NB4 (cell line): ENCODE data around the gene CLCF1.

Source experiments
- DNase-seq: peaks from one replicate; pipeline ENCODE4 v3.0.0; 2010; ENCODE audit warnings: low read depth
- H3K4me3 ChIP-seq: one replicate; pipeline ENCODE4 v1.5.1; 2011; ENCODE audit warnings: mild to moderate bottlenecking, low read depth, low read length, moderate library complexity
- MYC ChIP-seq: IDR thresholded peaks from 2 replicates; pipeline ENCODE4 v1.6.1; 2011; ENCODE audit warnings: low read depth, low read length
- POLR2A ChIP-seq: IDR thresholded peaks from 2 replicates; pipeline ENCODE4 v1.6.1; 2011; ENCODE audit warnings: mild to moderate bottlenecking; ENCODE audit not compliant: insufficient read length; ENCODE audit errors: extremely low read depth
- TF ChIP-seq, protein P1 (sequence below): IDR thresholded peaks from one replicate; pipeline ENCODE4 v1.5.1; 2012; ENCODE audit warnings: low read depth, low read length
- TF ChIP-seq, protein P2 (sequence below): IDR thresholded peaks from 2 replicates; pipeline ENCODE4 v1.6.1; 2011; ENCODE audit warnings: low read depth, low read length

CLCF1 gene

DNA sequence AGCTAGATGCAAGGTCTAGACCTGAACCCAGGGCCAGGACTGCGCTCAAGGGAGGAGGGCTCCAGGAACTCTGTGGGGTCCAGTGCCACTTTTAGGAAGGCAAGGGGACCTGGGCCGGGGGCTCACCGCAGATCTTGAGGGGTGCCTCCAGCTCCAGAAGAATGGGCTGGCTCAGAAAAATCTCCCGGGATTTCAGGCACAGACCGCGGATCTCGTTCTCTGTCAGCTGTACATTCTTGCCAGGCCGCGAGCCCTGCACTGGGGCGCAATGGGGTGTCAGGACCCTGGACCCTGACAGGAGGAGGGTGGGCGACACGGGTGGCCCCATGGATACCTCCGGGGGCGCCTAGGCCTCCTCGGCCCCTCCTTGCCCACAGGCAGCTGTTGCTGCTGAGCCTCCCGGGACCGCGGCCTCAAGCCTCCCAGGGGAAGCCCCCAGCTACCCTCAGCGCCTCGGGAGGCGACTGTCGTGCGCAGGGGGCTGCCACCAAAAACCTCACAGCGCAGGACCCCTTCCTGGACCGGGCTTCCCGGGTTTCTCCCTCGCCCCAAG, 27.6 kb upstream of the CLCF1 start:
- DNase-seq: no peak
- TF ChIP-seq, protein P1, sequence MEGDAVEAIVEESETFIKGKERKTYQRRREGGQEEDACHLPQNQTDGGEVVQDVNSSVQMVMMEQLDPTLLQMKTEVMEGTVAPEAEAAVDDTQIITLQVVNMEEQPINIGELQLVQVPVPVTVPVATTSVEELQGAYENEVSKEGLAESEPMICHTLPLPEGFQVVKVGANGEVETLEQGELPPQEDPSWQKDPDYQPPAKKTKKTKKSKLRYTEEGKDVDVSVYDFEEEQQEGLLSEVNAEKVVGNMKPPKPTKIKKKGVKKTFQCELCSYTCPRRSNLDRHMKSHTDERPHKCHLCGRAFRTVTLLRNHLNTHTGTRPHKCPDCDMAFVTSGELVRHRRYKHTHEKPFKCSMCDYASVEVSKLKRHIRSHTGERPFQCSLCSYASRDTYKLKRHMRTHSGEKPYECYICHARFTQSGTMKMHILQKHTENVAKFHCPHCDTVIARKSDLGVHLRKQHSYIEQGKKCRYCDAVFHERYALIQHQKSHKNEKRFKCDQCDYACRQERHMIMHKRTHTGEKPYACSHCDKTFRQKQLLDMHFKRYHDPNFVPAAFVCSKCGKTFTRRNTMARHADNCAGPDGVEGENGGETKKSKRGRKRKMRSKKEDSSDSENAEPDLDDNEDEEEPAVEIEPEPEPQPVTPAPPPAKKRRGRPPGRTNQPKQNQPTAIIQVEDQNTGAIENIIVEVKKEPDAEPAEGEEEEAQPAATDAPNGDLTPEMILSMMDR: no peak
- no peak for TF ChIP-seq MYC
- TF ChIP-seq POLR2A: no peak
- TF ChIP-seq, protein P2, sequence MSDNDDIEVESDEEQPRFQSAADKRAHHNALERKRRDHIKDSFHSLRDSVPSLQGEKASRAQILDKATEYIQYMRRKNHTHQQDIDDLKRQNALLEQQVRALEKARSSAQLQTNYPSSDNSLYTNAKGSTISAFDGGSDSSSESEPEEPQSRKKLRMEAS: no peak

DNA sequence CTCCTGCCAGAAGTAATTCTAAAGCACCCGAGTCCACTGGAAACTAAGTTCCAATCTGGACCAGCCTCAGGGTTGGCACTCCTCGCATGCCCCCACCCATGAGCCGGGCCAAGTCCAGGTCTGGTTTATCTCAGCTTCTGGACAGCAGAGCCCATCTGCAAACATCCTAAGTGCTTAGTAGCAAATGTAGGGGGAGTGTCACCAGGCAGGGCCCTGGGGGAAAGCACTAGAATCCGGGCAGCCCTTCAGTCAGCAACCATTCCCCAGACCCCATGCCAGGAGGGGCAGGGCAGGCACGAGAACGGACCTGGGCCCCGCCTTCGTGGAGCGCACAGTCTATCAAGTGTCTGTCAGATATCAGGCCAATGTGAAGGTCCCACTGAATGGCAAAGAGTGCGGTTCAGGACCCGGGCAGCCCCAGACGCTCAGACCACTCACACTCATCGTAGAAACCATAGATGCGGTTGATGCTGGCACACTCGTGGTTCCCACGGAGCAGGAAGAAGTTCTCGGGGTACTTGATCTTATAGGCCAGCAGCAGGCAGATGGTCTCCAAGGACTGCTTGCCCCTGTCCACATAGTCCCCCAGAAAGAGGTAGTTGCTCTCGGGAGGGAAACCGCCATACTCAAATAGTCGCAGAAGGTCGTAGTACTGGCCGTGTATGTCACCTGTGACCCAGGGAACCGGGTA, 27.0 kb upstream of the CLCF1 start:
- DNase-seq: peak; percentile 58
- TF ChIP-seq, protein P2: no peak
- TF ChIP-seq, protein P1: no peak
- TF ChIP-seq POLR2A (no peak), MYC (no peak)
- H3K4me3 ChIP-seq: peak overlapping the region; percentile 90

More for the DNA sequence above, 27.6 kb upstream of the CLCF1 start:
- peak overlapping the region; percentile 90 for H3K4me3 ChIP-seq

DNA sequence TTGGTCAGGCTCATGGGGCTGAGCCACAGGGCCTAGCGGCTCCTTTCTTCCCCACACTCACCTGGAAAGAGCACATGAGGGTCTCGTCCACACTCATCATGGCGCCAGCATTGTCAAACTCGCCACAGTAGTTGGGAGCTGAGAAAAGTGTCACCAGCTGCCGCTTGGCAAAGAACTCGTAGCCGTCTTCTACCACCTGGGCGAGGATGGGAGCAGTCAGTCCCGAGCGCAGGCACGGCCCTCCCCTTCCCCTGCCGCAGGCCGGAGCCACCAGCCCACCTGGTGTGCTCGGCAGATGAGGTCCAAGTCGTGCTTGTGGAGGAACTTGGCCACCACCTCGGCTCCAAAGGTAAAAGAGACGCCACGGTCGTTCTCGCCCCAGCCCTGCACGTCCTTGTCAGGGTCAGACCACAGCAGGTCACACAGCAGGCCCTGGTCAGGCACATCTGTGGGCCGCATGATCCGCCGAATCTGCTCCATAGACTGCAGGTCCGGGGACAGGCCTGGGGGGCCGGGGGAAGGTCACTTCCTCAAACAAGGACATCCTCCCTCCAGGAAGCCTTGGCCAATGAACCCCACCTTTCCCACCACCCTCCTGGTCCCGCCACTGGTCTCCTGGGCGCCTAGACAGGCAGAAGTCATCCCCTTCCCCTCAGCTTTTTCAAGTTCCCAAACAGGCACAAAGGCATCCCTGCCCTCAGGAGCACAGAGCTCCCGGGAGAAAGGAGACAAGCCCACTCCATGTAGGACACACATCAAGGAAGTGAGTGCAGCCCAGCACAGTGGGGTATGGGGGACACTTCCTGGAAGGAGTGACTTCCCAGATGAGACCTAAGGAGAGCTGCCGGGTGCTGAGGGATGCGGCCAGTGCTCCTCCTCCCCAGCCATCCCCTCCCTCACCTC, 25.5 kb upstream of the CLCF1 start:
- TF ChIP-seq, protein P2: no peak
- TF ChIP-seq, protein P1: no peak
- no peak for TF ChIP-seq POLR2A
- no peak for TF ChIP-seq MYC
- DNase-seq: no peak
- no peak overlapping the region for H3K4me3 ChIP-seq

DNA sequence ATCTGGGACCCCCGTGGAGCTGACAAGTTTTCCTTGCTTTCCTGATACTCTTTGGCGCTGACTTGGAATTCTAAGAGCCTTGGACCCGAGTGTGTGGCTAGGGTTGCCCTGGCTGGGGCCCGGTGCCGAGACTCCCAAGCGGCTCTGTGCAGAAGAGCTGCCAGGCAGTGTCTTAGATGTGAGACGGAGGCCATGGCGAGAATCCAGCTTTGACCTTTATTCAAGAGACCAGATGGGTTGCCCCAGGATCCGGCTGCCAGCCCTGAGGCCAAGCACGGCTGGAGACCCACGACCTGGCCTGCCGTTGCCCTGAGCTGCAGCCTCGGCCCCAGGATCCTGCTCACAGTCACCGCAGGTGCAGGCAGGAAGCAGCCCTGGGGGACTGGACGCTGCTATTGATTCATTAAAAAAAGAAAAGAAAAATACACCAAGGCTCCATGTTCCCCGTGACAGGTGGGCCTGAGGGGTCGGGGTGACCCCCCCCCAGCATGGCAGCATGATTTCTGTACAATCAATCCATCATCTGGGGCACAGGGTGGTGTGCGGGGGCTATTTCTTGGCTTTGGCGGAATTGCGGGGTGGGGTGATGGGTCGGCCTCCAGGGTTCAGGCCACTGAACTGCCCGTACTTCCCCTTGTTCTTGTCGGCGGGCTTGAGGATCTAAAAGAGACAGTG, 24.7 kb upstream of the CLCF1 start:
- TF ChIP-seq, protein P2: no peak
- TF ChIP-seq MYC: no peak
- TF ChIP-seq POLR2A: no peak
- TF ChIP-seq, protein P1: no peak
- DNase-seq: no peak
- no peak overlapping the region for H3K4me3 ChIP-seq

DNA sequence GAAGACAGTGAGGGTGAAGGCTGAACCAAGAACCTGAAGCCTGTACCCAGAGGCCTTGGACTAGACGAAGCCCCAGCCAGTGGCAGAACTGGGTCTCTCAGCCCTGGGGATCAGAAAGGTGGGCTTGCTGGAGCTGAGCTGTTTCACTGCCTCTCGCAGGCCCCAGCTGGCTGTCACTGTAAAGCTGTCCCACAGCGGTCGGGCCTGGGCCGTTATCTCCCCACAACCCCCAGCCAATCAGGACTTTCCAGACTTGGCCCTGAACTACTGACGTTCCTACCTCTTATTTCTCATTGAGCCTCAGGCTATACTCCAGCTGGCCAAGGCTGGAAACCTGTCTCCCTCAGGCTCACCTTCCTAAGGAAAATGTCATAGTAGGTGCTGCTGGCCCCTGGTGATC, 24.1 kb upstream of the CLCF1 start:
- no peak for TF ChIP-seq POLR2A
- TF ChIP-seq, protein P2: no peak
- TF ChIP-seq, protein P1: no peak
- H3K4me3 ChIP-seq: no peak overlapping the region
- no peak for DNase-seq
